Measurements from ENCODE around the gene CDH18.

The CDH18 gene

GRCh38 chr5:19986031-19986619, 1.9 kb downstream of the CDH18 start:
- TF ChIP-seq EZH2phosphoT487 (conservative IDR thresholded peaks at IDR 0.05; ENCODE audit: low read length) (no peak), CTCF (IDR thresholded peaks at IDR 0.05; ENCODE audit: insufficient read depth, low read length, poor library complexity, severe bottlenecking) (no peak)
- Histone ChIP-seq H3K27me3 (ENCODE audit: low read length) (no peaks in the 10 kb centered on the region), H3K9me2 (replicated peaks; ENCODE audit: insufficient read depth, low read length) (no peaks in the 10 kb centered on the region), H2AFZ (ENCODE audit: low read depth, low read length, severe bottlenecking) (no peak overlapping the region), H3K79me2 (ENCODE audit: insufficient read depth, low read length) (no peaks in the 10 kb centered on the region), H3K9me3 (ENCODE audit: insufficient read depth, low read length) (no peaks in the 10 kb centered on the region), H3K4me3 (ENCODE audit: insufficient read depth, low read length, poor library complexity, severe bottlenecking) (no peak overlapping the region), H3F3A (ENCODE audit: insufficient read depth) (no peaks in the 10 kb centered on the region), H3K9ac (ENCODE audit: low read length) (no peak overlapping the region), H3K36me3 (ENCODE audit: low read length) (no peaks in the 10 kb centered on the region; the same call in 1 of the 2 replicates), H3K4me2 (ENCODE audit: low read depth, low read length, poor library complexity, severe bottlenecking) (no peak overlapping the region), H3K27ac (ENCODE audit: low read depth, low read length) (no peak overlapping the region), H4K20me1 (ENCODE audit: low read depth, low read length) (no peaks in the 10 kb centered on the region)

GRCh38 chr5:19978476-19978875, 9.5 kb downstream of the CDH18 start:
- Histone ChIP-seq H3K9me3 (ENCODE audit: insufficient read depth, low read length) (no peaks in the 10 kb centered on the region), H2AFZ (ENCODE audit: low read depth, low read length, severe bottlenecking) (peak overlapping the region; percentile 61), H4K20me1 (ENCODE audit: low read depth, low read length) (no peaks in the 10 kb centered on the region), H3K36me3 (ENCODE audit: low read length) (no peaks in the 10 kb centered on the region; the same call in 1 of the 2 replicates), H3K4me2 (ENCODE audit: low read depth, low read length, poor library complexity, severe bottlenecking) (no peak overlapping the region), H3K79me2 (ENCODE audit: insufficient read depth, low read length) (no peaks in the 10 kb centered on the region), H3K9me2 (replicated peaks; ENCODE audit: insufficient read depth, low read length) (no peaks in the 10 kb centered on the region), H3K27me3 (ENCODE audit: low read length) (no peaks in the 10 kb centered on the region), H3K4me3 (ENCODE audit: insufficient read depth, low read length, poor library complexity, severe bottlenecking) (no peak overlapping the region), H3F3A (ENCODE audit: insufficient read depth) (no peaks in the 10 kb centered on the region), H3K27ac (ENCODE audit: low read depth, low read length) (no peak overlapping the region), H3K9ac (ENCODE audit: low read length) (no peak overlapping the region)
- TF ChIP-seq EZH2phosphoT487 (conservative IDR thresholded peaks at IDR 0.05; ENCODE audit: low read length) (no peak), CTCF (IDR thresholded peaks at IDR 0.05; ENCODE audit: insufficient read depth, low read length, poor library complexity, severe bottlenecking) (no peak)

GRCh38 chr5:19977099-19977498, 10.9 kb downstream of the CDH18 start:
- Histone ChIP-seq H3K4me3 (ENCODE audit: insufficient read depth, low read length, poor library complexity, severe bottlenecking) (no peak overlapping the region), H3K79me2 (ENCODE audit: insufficient read depth, low read length) (no peaks in the 10 kb centered on the region), H3K36me3 (ENCODE audit: low read length) (no peaks in the 10 kb centered on the region; the same call in 1 of the 2 replicates), H3F3A (ENCODE audit: insufficient read depth) (no peaks in the 10 kb centered on the region), H3K27ac (ENCODE audit: low read depth, low read length) (no peak overlapping the region), H4K20me1 (ENCODE audit: low read depth, low read length) (no peaks in the 10 kb centered on the region), H2AFZ (ENCODE audit: low read depth, low read length, severe bottlenecking) (peak overlapping the region; percentile 74), H3K27me3 (ENCODE audit: low read length) (no peaks in the 10 kb centered on the region), H3K4me2 (ENCODE audit: low read depth, low read length, poor library complexity, severe bottlenecking) (no peak overlapping the region), H3K9me2 (replicated peaks; ENCODE audit: insufficient read depth, low read length) (no peaks in the 10 kb centered on the region), H3K9ac (ENCODE audit: low read length) (no peak overlapping the region), H3K9me3 (ENCODE audit: insufficient read depth, low read length) (no peaks in the 10 kb centered on the region)
- TF ChIP-seq EZH2phosphoT487 (conservative IDR thresholded peaks at IDR 0.05; ENCODE audit: low read length), result no peak
- TF ChIP-seq CTCF (IDR thresholded peaks at IDR 0.05; ENCODE audit: insufficient read depth, low read length, poor library complexity, severe bottlenecking), result no peak

All from SU-DHL-6 (cell line).